ENCODE measurements around the gene ANKH. TPM values are rescaled to one million over a fixed set of nuclear protein-coding genes. Genes with fewer than 3 reads are reported as not detected.

ANKH gene
- polyA plus RNA-seq, 3 donors: 2.4 to 6.3 (median 3.1) TPM

DNA sequence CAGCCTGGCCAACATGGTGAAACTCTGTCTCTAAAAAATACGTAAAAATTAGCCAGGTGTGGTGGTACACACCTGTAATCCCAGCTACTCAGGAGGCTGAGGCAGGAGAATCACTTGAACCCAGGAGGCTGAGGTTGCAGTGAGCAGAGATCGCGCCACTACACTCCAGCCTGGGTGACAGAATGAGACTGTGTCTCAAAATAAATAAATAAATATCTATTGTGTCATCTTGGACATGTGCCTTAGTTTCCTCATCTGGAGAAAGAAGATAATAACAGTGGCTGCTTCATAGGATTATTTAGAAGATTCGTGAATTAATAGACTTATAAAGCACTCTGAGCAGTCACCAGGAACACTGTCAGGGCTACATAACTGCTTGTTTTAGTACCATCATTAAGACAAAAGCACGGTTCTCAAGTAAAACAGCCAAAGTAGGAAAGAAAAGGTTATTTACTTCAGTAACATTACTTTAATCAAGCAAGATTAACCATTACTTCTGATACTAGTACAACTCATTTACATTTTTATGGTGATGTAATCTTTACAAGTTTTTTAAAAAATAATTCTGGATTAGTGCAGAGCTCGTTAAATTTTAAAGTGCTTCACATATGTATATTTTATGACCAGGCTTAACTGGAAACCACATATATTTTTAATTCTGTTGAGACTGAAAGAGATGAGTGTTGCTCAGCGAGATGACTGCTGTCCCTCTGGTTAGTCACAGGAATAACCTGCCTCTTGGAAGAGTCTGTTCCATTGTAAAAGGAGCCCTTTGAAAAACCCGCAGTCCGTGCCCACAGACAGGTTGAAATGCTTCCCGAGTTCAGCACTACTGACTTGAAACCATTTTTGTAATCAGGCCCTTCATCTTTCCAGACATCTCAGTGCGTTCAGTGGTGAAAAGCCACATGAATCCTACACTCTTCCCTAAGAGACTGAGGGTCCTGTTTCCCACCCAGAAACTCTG lies 36.7 kb downstream of the ANKH start:
- Histone ChIP-seq H3K9ac (ENCODE audit: insufficient read depth, low read length, poor library complexity, severe bottlenecking) (no peak overlapping the region), H3K4me3 (replicated peaks in 1 of 3; ENCODE audit: low read depth in 2 of 3, low read length in 3 of 3) (no peak overlapping the region), H2AFZ (ENCODE audit: insufficient read depth, low read depth, low read length, poor library complexity, severe bottlenecking) (no peak overlapping the region), H3K9me3 (replicated peaks in 1 of 2; ENCODE audit: control insufficient read depth in 1 of 2, insufficient read depth in 1 of 2, low read length in 2 of 2) (no peaks in the 10 kb centered on the region), H3K79me2 (ENCODE audit: insufficient read depth, low read length) (no peaks in the 10 kb centered on the region), H3K27ac (ENCODE audit: low read depth in 1 of 2, low read length in 2 of 2) (no peak overlapping the region), H3K27me3 (ENCODE audit: control insufficient read depth in 2 of 2, insufficient read depth in 2 of 2, low read length in 2 of 2) (no peaks in the 10 kb centered on the region), H4K20me1 (ENCODE audit: insufficient read depth, low read length) (no peaks in the 10 kb centered on the region), H3K4me1 (ENCODE audit: control insufficient read depth in 1 of 2, insufficient read depth in 2 of 2, low read length in 2 of 2) (no peaks in the 10 kb centered on the region), H3K4me2 (replicated peaks; ENCODE audit: extremely low read depth, low read length, poor library complexity, severe bottlenecking) (no peak overlapping the region), H3K36me3 (replicated peaks in 1 of 2; ENCODE audit: control insufficient read depth in 1 of 2, insufficient read depth in 2 of 2, low read length in 2 of 2) (no peaks in the 10 kb centered on the region)
- no peak overlapping the region for H3K27ac Mint-ChIP-seq
- no peaks in the 10 kb centered on the region for H3K36me3 Mint-ChIP-seq
- DNase-seq: no peak
- WGBS (ENCODE audit: insufficient coverage): 100% methylated on average over 3 of the region's 11 CpGs
- H3K27me3 Mint-ChIP-seq (ENCODE audit: low read depth in 3 of 3): peaks cover 0 to 1% (median 0%) of the 10 kb centered on the region in 3 donors
- intact Hi-C loops (cut with micrococcal nuclease): no loop called here
- peaks cover 0 to 6% (median 3%) of the 10 kb centered on the region in 7 donors for H3K9me3 Mint-ChIP-seq
- no peak overlapping the region for H3K4me3 Mint-ChIP-seq
- TF ChIP-seq, protein P1, sequence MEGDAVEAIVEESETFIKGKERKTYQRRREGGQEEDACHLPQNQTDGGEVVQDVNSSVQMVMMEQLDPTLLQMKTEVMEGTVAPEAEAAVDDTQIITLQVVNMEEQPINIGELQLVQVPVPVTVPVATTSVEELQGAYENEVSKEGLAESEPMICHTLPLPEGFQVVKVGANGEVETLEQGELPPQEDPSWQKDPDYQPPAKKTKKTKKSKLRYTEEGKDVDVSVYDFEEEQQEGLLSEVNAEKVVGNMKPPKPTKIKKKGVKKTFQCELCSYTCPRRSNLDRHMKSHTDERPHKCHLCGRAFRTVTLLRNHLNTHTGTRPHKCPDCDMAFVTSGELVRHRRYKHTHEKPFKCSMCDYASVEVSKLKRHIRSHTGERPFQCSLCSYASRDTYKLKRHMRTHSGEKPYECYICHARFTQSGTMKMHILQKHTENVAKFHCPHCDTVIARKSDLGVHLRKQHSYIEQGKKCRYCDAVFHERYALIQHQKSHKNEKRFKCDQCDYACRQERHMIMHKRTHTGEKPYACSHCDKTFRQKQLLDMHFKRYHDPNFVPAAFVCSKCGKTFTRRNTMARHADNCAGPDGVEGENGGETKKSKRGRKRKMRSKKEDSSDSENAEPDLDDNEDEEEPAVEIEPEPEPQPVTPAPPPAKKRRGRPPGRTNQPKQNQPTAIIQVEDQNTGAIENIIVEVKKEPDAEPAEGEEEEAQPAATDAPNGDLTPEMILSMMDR (IDR thresholded peaks at IDR 0.05): no peak
- H3K4me1 Mint-ChIP-seq: peaks cover 2% of the 10 kb centered on the region

DNA sequence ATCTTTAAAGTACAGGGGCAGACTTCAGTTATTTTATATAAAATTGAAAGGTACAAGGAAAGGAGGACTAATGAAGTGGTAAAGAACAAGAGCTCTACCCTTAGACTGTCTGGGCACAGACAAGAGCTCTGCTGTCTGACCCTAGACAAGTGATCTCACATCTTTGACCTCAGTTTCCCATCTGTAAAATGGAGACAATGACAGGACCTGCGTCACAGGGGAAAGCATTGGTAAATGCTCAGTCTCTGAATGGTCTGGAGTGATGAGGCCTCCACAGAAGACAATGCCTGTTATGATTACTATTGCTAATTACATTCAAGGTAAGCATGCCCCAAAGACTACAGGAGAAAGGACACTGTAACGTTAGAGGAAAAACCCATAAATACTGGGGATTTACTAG lies 37.5 kb downstream of the ANKH start:
- H3K27ac Mint-ChIP-seq: no peak overlapping the region
- Histone ChIP-seq H3K79me2 (ENCODE audit: insufficient read depth, low read length) (no peaks in the 10 kb centered on the region), H2AFZ (ENCODE audit: insufficient read depth, low read depth, low read length, poor library complexity, severe bottlenecking) (no peak overlapping the region), H3K27me3 (ENCODE audit: control insufficient read depth in 2 of 2, insufficient read depth in 2 of 2, low read length in 2 of 2) (no peaks in the 10 kb centered on the region), H3K27ac (ENCODE audit: low read depth in 1 of 2, low read length in 2 of 2) (no peak overlapping the region), H4K20me1 (ENCODE audit: insufficient read depth, low read length) (no peaks in the 10 kb centered on the region), H3K4me3 (replicated peaks in 1 of 3; ENCODE audit: low read depth in 2 of 3, low read length in 3 of 3) (no peak overlapping the region), H3K4me1 (ENCODE audit: control insufficient read depth in 1 of 2, insufficient read depth in 2 of 2, low read length in 2 of 2) (no peaks in the 10 kb centered on the region), H3K36me3 (replicated peaks in 1 of 2; ENCODE audit: control insufficient read depth in 1 of 2, insufficient read depth in 2 of 2, low read length in 2 of 2) (no peaks in the 10 kb centered on the region), H3K4me2 (replicated peaks; ENCODE audit: extremely low read depth, low read length, poor library complexity, severe bottlenecking) (no peak overlapping the region), H3K9me3 (replicated peaks in 1 of 2; ENCODE audit: control insufficient read depth in 1 of 2, insufficient read depth in 1 of 2, low read length in 2 of 2) (no peaks in the 10 kb centered on the region), H3K9ac (ENCODE audit: insufficient read depth, low read length, poor library complexity, severe bottlenecking) (no peak overlapping the region)
- no peaks in the 10 kb centered on the region for H3K36me3 Mint-ChIP-seq
- no peak for DNase-seq
- peaks cover 0 to 6% (median 3%) of the 10 kb centered on the region in 7 donors for H3K9me3 Mint-ChIP-seq
- no CpG with 5 or more reads among the region's 2 CpGs for WGBS (ENCODE audit: insufficient coverage)
- TF ChIP-seq, protein P1 (IDR thresholded peaks at IDR 0.05): no peak
- no peak overlapping the region for H3K4me3 Mint-ChIP-seq
- H3K4me1 Mint-ChIP-seq: peaks cover 2% of the 10 kb centered on the region
- intact Hi-C loops (cut with micrococcal nuclease): no loop called here
- peaks cover 0 to 1% (median 0%) of the 10 kb centered on the region in 3 donors for H3K27me3 Mint-ChIP-seq (ENCODE audit: low read depth in 3 of 3)
